ENCODE results near the gene TSPAN3. TPM values are rescaled to one million over a fixed set of nuclear protein-coding genes. Genes with fewer than 3 reads are reported as not detected.
A peak's percentile ranks its signal among the peaks of the same experiment; 100 is the strongest.

The TSPAN3 gene
- total and polyA plus RNA-seq, 2 donors (not counting 1 experiment from before 2014, with no cell fraction given), result 109 to 130 TPM

DNA sequence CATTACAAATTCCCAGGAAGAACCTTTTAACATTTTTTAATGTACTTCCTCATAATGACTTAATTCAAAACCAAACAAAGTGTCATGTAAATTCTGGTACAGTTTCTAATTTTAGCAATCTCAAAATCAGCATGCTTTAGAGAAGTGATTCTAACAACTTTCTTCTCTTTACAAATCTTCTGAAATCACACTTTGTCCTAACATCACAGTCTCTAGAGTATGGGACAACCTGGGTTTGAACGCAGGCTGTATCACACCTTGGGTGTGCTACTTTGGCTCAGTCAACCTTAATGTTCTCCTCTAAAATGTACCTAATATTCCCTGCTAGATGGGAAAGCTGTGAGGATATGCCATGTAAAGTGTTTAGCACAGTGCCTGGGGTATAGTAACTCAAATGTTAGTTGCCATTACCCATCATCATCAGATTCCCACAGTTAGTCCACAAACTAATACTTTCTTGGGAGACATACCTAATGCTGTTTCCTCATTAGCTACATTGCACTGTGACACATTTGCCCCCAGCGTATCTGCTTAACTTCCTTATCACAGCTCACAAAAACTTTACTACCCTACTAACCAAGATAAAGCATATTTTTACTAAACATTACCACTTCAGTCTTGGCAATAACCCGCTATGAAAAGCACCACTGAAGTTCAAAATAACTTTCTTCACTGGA is 3.1 kb downstream of the TSPAN3 start:
- H3K9me3 ChIP-seq (ENCODE audit: control extremely low read depth in 1 of 3, control insufficient read depth in 2 of 3, insufficient read depth in 1 of 3, low read length in 2 of 3), result no peaks in the 10 kb centered on the region
- peaks cover 90% of the 10 kb centered on the region for H3K79me2 ChIP-seq (ENCODE audit: control insufficient read depth, insufficient read depth, low read length)
- Mint-ChIP-seq H3K4me3 (peak overlapping the region; percentile 73), H3K27me3 (no peaks in the 10 kb centered on the region), H3K9me3 (ENCODE audit: insufficient read depth) (no peaks in the 10 kb centered on the region), H3K27ac (peak overlapping the region; percentile 81), H3K4me1 (peaks cover 75% of the 10 kb centered on the region)
- ATAC-seq (ENCODE audit: low read depth) (no peak), DNase-seq (peak; percentile 66)
- intact Hi-C loops (cut with micrococcal nuclease), result loop anchor here (1.0 to 5.0 kb wide), 2 partner anchors 15 to 36 kb away; no protein-coding TSS in a partner anchor
- H3K4me3 ChIP-seq (ENCODE audit: control extremely low read depth in 1 of 5, extremely low read depth in 1 of 5, insufficient read depth in 1 of 5, low read depth in 2 of 5, low read length in 4 of 5), result peak overlapping the region in 4 of 5 experiments; percentile 25 to 53 (median 39)
- TF ChIP-seq, protein P1, sequence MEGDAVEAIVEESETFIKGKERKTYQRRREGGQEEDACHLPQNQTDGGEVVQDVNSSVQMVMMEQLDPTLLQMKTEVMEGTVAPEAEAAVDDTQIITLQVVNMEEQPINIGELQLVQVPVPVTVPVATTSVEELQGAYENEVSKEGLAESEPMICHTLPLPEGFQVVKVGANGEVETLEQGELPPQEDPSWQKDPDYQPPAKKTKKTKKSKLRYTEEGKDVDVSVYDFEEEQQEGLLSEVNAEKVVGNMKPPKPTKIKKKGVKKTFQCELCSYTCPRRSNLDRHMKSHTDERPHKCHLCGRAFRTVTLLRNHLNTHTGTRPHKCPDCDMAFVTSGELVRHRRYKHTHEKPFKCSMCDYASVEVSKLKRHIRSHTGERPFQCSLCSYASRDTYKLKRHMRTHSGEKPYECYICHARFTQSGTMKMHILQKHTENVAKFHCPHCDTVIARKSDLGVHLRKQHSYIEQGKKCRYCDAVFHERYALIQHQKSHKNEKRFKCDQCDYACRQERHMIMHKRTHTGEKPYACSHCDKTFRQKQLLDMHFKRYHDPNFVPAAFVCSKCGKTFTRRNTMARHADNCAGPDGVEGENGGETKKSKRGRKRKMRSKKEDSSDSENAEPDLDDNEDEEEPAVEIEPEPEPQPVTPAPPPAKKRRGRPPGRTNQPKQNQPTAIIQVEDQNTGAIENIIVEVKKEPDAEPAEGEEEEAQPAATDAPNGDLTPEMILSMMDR (IDR thresholded peaks at IDR 0.05), result no peak
- TF ChIP-seq EZH2 (IDR thresholded peaks at IDR 0.05; ENCODE audit: borderline replicate concordance, insufficient read depth, low read depth, low read length, poor library complexity, severe bottlenecking), result no peak
- CTCF ChIA-PET, result interaction anchor here (1.2 to 2.6 kb wide), 5 partner anchors 32 to 429 kb away, joined by 3 to 7 read pairs (median 3); no protein-coding TSS in a partner anchor
- H3K4me2 ChIP-seq (replicated peaks; ENCODE audit: low read depth, low read length, poor library complexity, severe bottlenecking), result peak overlapping the region; percentile 81
- POLR2A ChIA-PET, result interaction anchor here (0.6 kb wide), 1 partner anchor 15 kb away, joined by 3 read pairs; no protein-coding TSS in a partner anchor
- WGBS (ENCODE audit: insufficient coverage), result 0% methylated on average over 1 of the region's 3 CpGs
- peak overlapping the region; percentile 51 for H3K9ac ChIP-seq (ENCODE audit: low read length)
- H4K20me1 ChIP-seq (ENCODE audit: control insufficient read depth, insufficient read depth, low read length, poor library complexity, severe bottlenecking), result peaks cover 8% of the 10 kb centered on the region
- H3K36me3 ChIP-seq (replicated peaks in 1 of 2; ENCODE audit: control extremely low read depth in 1 of 2, control insufficient read depth in 1 of 2, extremely low read depth in 1 of 2, insufficient read depth in 2 of 2, low read length in 1 of 2), result peaks cover 0 to 16% of the 10 kb centered on the region in 2 experiments
- peaks cover 69 to 77% of the 10 kb centered on the region in 2 donors for H3K4me1 ChIP-seq (ENCODE audit: control insufficient read depth in 2 of 2, insufficient read depth in 2 of 2, low read length in 2 of 2)
- peak overlapping the region; percentile 84 to 89 for H3K27ac ChIP-seq (ENCODE audit: low read length in 2 of 2)
- peak overlapping the region; percentile 13 for H2AFZ ChIP-seq (ENCODE audit: insufficient read depth, low read depth, low read length, poor library complexity, severe bottlenecking)
- H3K27me3 ChIP-seq (replicated peaks in 1 of 4; ENCODE audit: control extremely low read depth in 1 of 4, control insufficient read depth in 3 of 4, insufficient read depth in 4 of 4, low read length in 3 of 4), result no peaks in the 10 kb centered on the region

All from B cell (primary cell).